Karpas-422 (cell line): ENCODE measurements around the gene JAKMIP1. TPM values are rescaled to one million over a fixed set of nuclear protein-coding genes. Genes with fewer than 3 reads are reported as not detected.
"Not testable (repeated sequence)": the region's sequence is repeated elsewhere in the genome, so short reads cannot be mapped to it uniquely, and the experiment has no call there.

Source experiments
- DNase-seq: peaks from one replicate; pipeline ENCODE4 v3.0.0-alpha.2; 2015
- H2AFZ ChIP-seq: fragments of 200-600 bp; sonication (generic); 2 replicates; pipeline ENCODE4 v1.6.1; 2014; ENCODE audit warnings: antibody characterized with exemption, low read length, mixed read lengths
- H3K27ac ChIP-seq: fragments of 200-600 bp; sonication (generic); 2 replicates; pipeline ENCODE4 v1.5.1; 2014; ENCODE audit warnings: mild to moderate bottlenecking, low read length, moderate library complexity
- H3K27me3 ChIP-seq: fragments of 200-600 bp; sonication (generic); 2 replicates; pipeline ENCODE4 v1.6.1; 2014; ENCODE audit warnings: low read length, mixed read lengths
- H3K36me3 ChIP-seq: fragments of 200-600 bp; sonication (generic); 2 replicates; pipeline ENCODE4 v1.6.1; 2014; ENCODE audit warnings: low read length, mixed read lengths; ENCODE audit not compliant: insufficient read depth
- H3K4me1 ChIP-seq: fragments of 200-600 bp; sonication (generic); 2 replicates; pipeline ENCODE4 v1.6.1; 2014; ENCODE audit warnings: mild to moderate bottlenecking, low read length, mixed read lengths
- H3K4me2 ChIP-seq: fragments of 200-600 bp; sonication (generic); 2 replicates; pipeline ENCODE4 v1.6.1; 2014; ENCODE audit warnings: low read length, low read depth, mild to moderate bottlenecking; ENCODE audit not compliant: poor library complexity, severe bottlenecking
- H3K4me3 ChIP-seq: fragments of 200-600 bp; sonication (generic); 2 replicates; pipeline ENCODE4 v1.5.1; 2014; ENCODE audit warnings: mild to moderate bottlenecking, antibody characterized with exemption, low read length, mixed read lengths
- H3K79me2 ChIP-seq: fragments of 200-600 bp; sonication (generic); 2 replicates; pipeline ENCODE4 v1.6.1; 2014; ENCODE audit warnings: mild to moderate bottlenecking, low read length, mixed read lengths
- H3K9ac ChIP-seq: fragments of 200-600 bp; sonication (generic); 2 replicates; pipeline ENCODE4 v1.6.0; 2014; ENCODE audit warnings: low read length
- H3K9me2 ChIP-seq: fragments of 200-600 bp; sonication (generic), shearing (Covaris generic); replicated peaks from 2 replicates; pipeline ENCODE4 v1.6.0; 2014; ENCODE audit warnings: mild to moderate bottlenecking, low read length, moderate library complexity; ENCODE audit not compliant: insufficient read depth
- H3K9me3 ChIP-seq: fragments of 300-700, 200-600 bp; sonication (generic); 2 replicates; pipeline ENCODE4 v1.6.1; 2014; ENCODE audit warnings: low read length, mixed read lengths
- H4K20me1 ChIP-seq: fragments of 200-600 bp; sonication (generic); 2 replicates; pipeline ENCODE4 v1.6.1; 2014; ENCODE audit warnings: mild to moderate bottlenecking, antibody characterized with exemption, low read length, low read depth; ENCODE audit not compliant: insufficient read depth
- total RNA-seq: library from RNA; depleted of rRNA; stranded (reverse); fragments of >200 nt; shearing (Covaris generic); gene quantifications from 2 replicates; pipeline ENCODE4 v1.2.3, GENCODE V29; 2014; ENCODE audit warnings: low replicate concordance

JAKMIP1 gene
- total RNA-seq, 1 experiment from 2014 or later, result not detected

GRCh38 chr4:6209291-6209690 is 8.9 kb upstream of the JAKMIP1 start:
- not testable (repeated sequence) for H3K79me2 ChIP-seq, H4K20me1 ChIP-seq, H3K9ac ChIP-seq, H3K27me3 ChIP-seq, H3K27ac ChIP-seq, H3K9me3 ChIP-seq, H3K4me2 ChIP-seq, H3K36me3 ChIP-seq, H3K4me3 ChIP-seq, H2AFZ ChIP-seq, H3K9me2 ChIP-seq, H3K4me1 ChIP-seq, DNase-seq

- Histone ChIP-seq H3K9ac (no peak overlapping the region), H3K4me2 (no peak overlapping the region), H4K20me1 (no peaks in the 10 kb centered on the region), H3K9me2 (no peaks in the 10 kb centered on the region), H3K79me2 (no peaks in the 10 kb centered on the region), H3K4me1 (no peaks in the 10 kb centered on the region), H3K27ac (no peak overlapping the region), H3K36me3 (no peaks in the 10 kb centered on the region), H3K4me3 (no peak overlapping the region), H3K27me3 (no peaks in the 10 kb centered on the region), H2AFZ (no peak overlapping the region), H3K9me3 (no peaks in the 10 kb centered on the region)
- no peak for DNase-seq
Observed at GRCh38 chr4:6208416-6208815, 8.1 kb upstream of the JAKMIP1 start.

GRCh38 chr4:6207602-6208001 is 7.3 kb upstream of the JAKMIP1 start:
- no peaks in the 10 kb centered on the region for H3K27me3 ChIP-seq
- no peaks in the 10 kb centered on the region for H4K20me1 ChIP-seq
- H3K27ac ChIP-seq, result no peak overlapping the region
- no peaks in the 10 kb centered on the region for H3K79me2 ChIP-seq
- no peak overlapping the region for H3K4me2 ChIP-seq
- no peak overlapping the region for H2AFZ ChIP-seq
- no peak overlapping the region for H3K4me3 ChIP-seq
- DNase-seq, result no peak
- no peaks in the 10 kb centered on the region for H3K9me3 ChIP-seq
- no peaks in the 10 kb centered on the region for H3K4me1 ChIP-seq
- H3K9me2 ChIP-seq, result no peaks in the 10 kb centered on the region
- no peaks in the 10 kb centered on the region for H3K36me3 ChIP-seq
- H3K9ac ChIP-seq, result no peak overlapping the region

GRCh38 chr4:6206771-6207290 is 6.5 kb upstream of the JAKMIP1 start:
- Histone ChIP-seq H3K4me2 (no peak overlapping the region), H3K9me3 (no peaks in the 10 kb centered on the region), H3K4me1 (no peaks in the 10 kb centered on the region), H3K79me2 (no peaks in the 10 kb centered on the region), H3K36me3 (no peaks in the 10 kb centered on the region), H3K9ac (no peak overlapping the region), H4K20me1 (no peaks in the 10 kb centered on the region), H3K4me3 (no peak overlapping the region), H3K27ac (no peak overlapping the region), H2AFZ (no peak overlapping the region), H3K27me3 (no peaks in the 10 kb centered on the region), H3K9me2 (no peaks in the 10 kb centered on the region)
- no peak for DNase-seq

- no peaks in the 10 kb centered on the region for H3K27me3 ChIP-seq
- no peak overlapping the region for H3K9ac ChIP-seq
- H3K9me3 ChIP-seq, result no peaks in the 10 kb centered on the region
- no peak overlapping the region for H3K4me2 ChIP-seq
- DNase-seq, result no peak
- H3K27ac ChIP-seq, result no peak overlapping the region
- H3K79me2 ChIP-seq, result no peaks in the 10 kb centered on the region
- no peaks in the 10 kb centered on the region for H4K20me1 ChIP-seq
- no peak overlapping the region for H2AFZ ChIP-seq
- H3K4me1 ChIP-seq, result no peaks in the 10 kb centered on the region
- no peaks in the 10 kb centered on the region for H3K36me3 ChIP-seq
- H3K9me2 ChIP-seq, result no peaks in the 10 kb centered on the region
- no peak overlapping the region for H3K4me3 ChIP-seq
Observed at GRCh38 chr4:6205973-6206372, 5.6 kb upstream of the JAKMIP1 start.

GRCh38 chr4:6205567-6205931 is 5.2 kb upstream of the JAKMIP1 start:
- DNase-seq, result no peak
- no peaks in the 10 kb centered on the region for H4K20me1 ChIP-seq
- H3K9ac ChIP-seq, result no peak overlapping the region
- H3K36me3 ChIP-seq, result no peaks in the 10 kb centered on the region
- no peaks in the 10 kb centered on the region for H3K9me2 ChIP-seq
- no peak overlapping the region for H3K4me3 ChIP-seq
- H3K27ac ChIP-seq, result no peak overlapping the region
- no peaks in the 10 kb centered on the region for H3K4me1 ChIP-seq
- no peak overlapping the region for H2AFZ ChIP-seq
- no peak overlapping the region for H3K4me2 ChIP-seq
- no peaks in the 10 kb centered on the region for H3K79me2 ChIP-seq
- no peaks in the 10 kb centered on the region for H3K27me3 ChIP-seq
- H3K9me3 ChIP-seq, result no peaks in the 10 kb centered on the region

GRCh38 chr4:6204871-6205566 is 4.7 kb upstream of the JAKMIP1 start:
- Histone ChIP-seq H3K4me3 (no peak overlapping the region), H3K36me3 (no peaks in the 10 kb centered on the region), H3K4me1 (no peaks in the 10 kb centered on the region), H3K9me3 (no peaks in the 10 kb centered on the region), H2AFZ (no peak overlapping the region), H3K9me2 (no peaks in the 10 kb centered on the region), H3K27ac (no peak overlapping the region), H3K79me2 (no peaks in the 10 kb centered on the region), H3K9ac (no peak overlapping the region), H3K27me3 (no peaks in the 10 kb centered on the region), H3K4me2 (no peak overlapping the region), H4K20me1 (no peaks in the 10 kb centered on the region)
- DNase-seq, result no peak

- Histone ChIP-seq H3K4me2 (no peak overlapping the region), H3K9me2 (no peaks in the 10 kb centered on the region), H3K36me3 (no peaks in the 10 kb centered on the region), H3K4me3 (no peak overlapping the region), H4K20me1 (no peaks in the 10 kb centered on the region), H3K27me3 (no peaks in the 10 kb centered on the region), H3K4me1 (no peaks in the 10 kb centered on the region), H3K79me2 (no peaks in the 10 kb centered on the region), H3K27ac (no peak overlapping the region), H2AFZ (no peak overlapping the region), H3K9ac (no peak overlapping the region), H3K9me3 (no peaks in the 10 kb centered on the region)
- no peak for DNase-seq
Observed at GRCh38 chr4:6204098-6204497, 3.7 kb upstream of the JAKMIP1 start.
